ENCODE data around the gene HS3ST6.
"Not testable (repeated sequence)": the region's sequence is repeated elsewhere in the genome, so short reads cannot be mapped to it uniquely, and the experiment has no call there.

HS3ST6 gene

GRCh38 chr16:1906055-1906845, 12.0 kb downstream of the HS3ST6 start:
- no peak for DNase-seq

- no peak for DNase-seq
Observed at GRCh38 chr16:1903845-1904840, 14.1 kb downstream of the HS3ST6 start.

- DNase-seq: no peak
Observed at GRCh38 chr16:1903220-1903574, 15.0 kb downstream of the HS3ST6 start.

GRCh38 chr16:1902547-1903219, 15.5 kb downstream of the HS3ST6 start:
- no peak for DNase-seq

GRCh38 chr16:1900452-1900774, 17.8 kb downstream of the HS3ST6 start:
- no peak for DNase-seq

GRCh38 chr16:1899641-1900451, 18.4 kb downstream of the HS3ST6 start:
- no peak for DNase-seq

GRCh38 chr16:1897692-1898091, 20.5 kb downstream of the HS3ST6 start:
- not testable (repeated sequence) for DNase-seq

GRCh38 chr16:1895949-1896675, 22.1 kb downstream of the HS3ST6 start:
- DNase-seq: no peak

- DNase-seq: no peak
Observed at GRCh38 chr16:1895068-1895467, 23.1 kb downstream of the HS3ST6 start.

- no peak for DNase-seq
Observed at GRCh38 chr16:1890708-1891050, 27.5 kb downstream of the HS3ST6 start.

GRCh38 chr16:1890024-1890707, 28.0 kb downstream of the HS3ST6 start:
- DNase-seq: no peak

GRCh38 chr16:1887711-1888354, 30.4 kb downstream of the HS3ST6 start:
- DNase-seq: no peak

GRCh38 chr16:1884889-1885288, 33.3 kb downstream of the HS3ST6 start:
- DNase-seq: no peak

GRCh38 chr16:1884155-1884760, 34.0 kb downstream of the HS3ST6 start:
- DNase-seq: no peak

- DNase-seq: not testable (repeated sequence)
Observed at GRCh38 chr16:1881172-1881571, 37.0 kb downstream of the HS3ST6 start.

GRCh38 chr16:1879477-1879876, 38.7 kb downstream of the HS3ST6 start:
- DNase-seq: no peak

GRCh38 chr16:1878256-1878655, 40.0 kb downstream of the HS3ST6 start:
- DNase-seq: no peak

- DNase-seq: no peak
Observed at GRCh38 chr16:1877804-1878203, 40.4 kb downstream of the HS3ST6 start.

GRCh38 chr16:1877089-1877488, 41.1 kb downstream of the HS3ST6 start:
- no peak for DNase-seq

GRCh38 chr16:1876468-1876867, 41.7 kb downstream of the HS3ST6 start:
- DNase-seq: no peak

Data from activated CD4-positive, CD25-positive, alpha-beta regulatory T cell treated with anti-CD3 and anti-CD28 coated beads, Interleukin-2, amount 50 U/mL, for 72 hours (primary cell).